HG02588 (cell line): Measurements from ENCODE around the gene SLC5A2.
A peak's percentile ranks its signal among the peaks of the same experiment; 100 is the strongest.
"Not testable (repeated sequence)": the region's sequence is repeated elsewhere in the genome, so short reads cannot be mapped to it uniquely, and the experiment has no call there.

ENCODE experiments used
- ATAC-seq: cut with Tn5 transposase; IDR thresholded peaks from one replicate; pipeline ENCODE4 v1.9.1; 2021; ENCODE audit warnings: mild to moderate bottlenecking, moderate library complexity; ENCODE audit not compliant: unreplicated experiment

SLC5A2 gene

GRCh38 chr16:31474773-31475738, 7.9 kb upstream of the SLC5A2 start:
- no peak for ATAC-seq

- no peak for ATAC-seq
These were observed 7.0 kb upstream of the SLC5A2 start for GRCh38 chr16:31475946-31476302.

GRCh38 chr16:31476303-31477219, 6.4 kb upstream of the SLC5A2 start:
- peak; percentile 56 for ATAC-seq

- peak; percentile 29 for ATAC-seq
These were observed 5.4 kb upstream of the SLC5A2 start for GRCh38 chr16:31477220-31478216.

GRCh38 chr16:31478956-31479355, 4.0 kb upstream of the SLC5A2 start:
- no peak for ATAC-seq

- no peak for ATAC-seq
These were observed 3.2 kb upstream of the SLC5A2 start for GRCh38 chr16:31479751-31480150.

- ATAC-seq, result no peak
These were observed 1.9 kb upstream of the SLC5A2 start for GRCh38 chr16:31480851-31481536.

GRCh38 chr16:31484048-31484447, 1.1 kb downstream of the SLC5A2 start:
- not testable (repeated sequence) for ATAC-seq

- ATAC-seq, result no peak
These were observed 1.7 kb downstream of the SLC5A2 start for GRCh38 chr16:31484491-31485171.

- ATAC-seq, result no peak
These were observed 2.6 kb downstream of the SLC5A2 start for GRCh38 chr16:31485571-31485970.

- no peak for ATAC-seq
These were observed 3.1 kb downstream of the SLC5A2 start for GRCh38 chr16:31486045-31486444.

- no peak for ATAC-seq
These were observed 4.3 kb downstream of the SLC5A2 start for GRCh38 chr16:31487071-31487719.

- peak; percentile 78 for ATAC-seq
These were observed 5.0 kb downstream of the SLC5A2 start for GRCh38 chr16:31487720-31488467.

- ATAC-seq, result no peak
These were observed 5.8 kb downstream of the SLC5A2 start for GRCh38 chr16:31488468-31489297.

GRCh38 chr16:31489298-31489564, 6.3 kb downstream of the SLC5A2 start:
- no peak for ATAC-seq

GRCh38 chr16:31489616-31490584, 7.0 kb downstream of the SLC5A2 start:
- ATAC-seq, result no peak
